Spleen (tissue), 7 donors: ENCODE results near the gene DNMT3B.

Experiments
- CTCF ChIP-seq, 11 experiments: fragments of 200-600 bp in 7 of 11; fragments of 450-650 bp in 4 of 11; sonication (generic) in 4 of 11; IDR thresholded peaks in 8 of 11; conservative IDR thresholded peaks in 3 of 11; 1 replicate in 7 of 11; 2 replicates in 4 of 11; pipeline versions ENCODE4 v1.4.0 to v1.8.0; 2016 to 2021; ENCODE audit warnings: antibody characterized with exemption in 11 of 11, inconsistent platforms in 4 of 11, mild to moderate bottlenecking in 1 of 11
- POLR2A ChIP-seq, 3 donors: fragments of 450-650 bp; IDR thresholded peaks; one replicate each; pipeline ENCODE4 v1.5.1; 2017; ENCODE audit warnings: antibody characterized with exemption in 3 of 3, mild to moderate bottlenecking in 1 of 3
- donor health status: DM: no; HTN: no; CAD: no; lungs with moderate emphysema.
- donor health status: DM: no; HTN: no; CAD: no.
- donor health status: DM: no; HTN: no; CAD: no.

GRCh38 chr20:32753731-32754130, 8.5 kb upstream of the DNMT3B start:
- TF ChIP-seq POLR2A (IDR thresholded peaks at IDR 0.05) (no peak), CTCF (IDR thresholded peaks at IDR 0.05 in 8 of 11, conservative IDR thresholded peaks at IDR 0.05 in 3 of 11) (no peak)
